OCI-LY1 (cell line): ENCODE results near the gene S100A4.

Experiments used
- EZH2 ChIP-seq: fragments of 200-600 bp; sonication (generic), shearing (Covaris generic); IDR thresholded peaks from 2 replicates; pipeline ENCODE4 v1.8.0; 2017; ENCODE audit warnings: borderline replicate concordance, mixed run types, mild to moderate bottlenecking, antibody characterized with exemption, low read length, moderate library complexity, mixed read lengths
- TF ChIP-seq, protein P1 (sequence below): fragments of 200-600 bp; sonication (generic), shearing (Covaris generic); IDR thresholded peaks from 2 replicates; pipeline ENCODE4 v1.5.1; 2017; ENCODE audit warnings: mild to moderate bottlenecking, antibody characterized with exemption, low read length, moderate library complexity, mixed read lengths

DNA sequence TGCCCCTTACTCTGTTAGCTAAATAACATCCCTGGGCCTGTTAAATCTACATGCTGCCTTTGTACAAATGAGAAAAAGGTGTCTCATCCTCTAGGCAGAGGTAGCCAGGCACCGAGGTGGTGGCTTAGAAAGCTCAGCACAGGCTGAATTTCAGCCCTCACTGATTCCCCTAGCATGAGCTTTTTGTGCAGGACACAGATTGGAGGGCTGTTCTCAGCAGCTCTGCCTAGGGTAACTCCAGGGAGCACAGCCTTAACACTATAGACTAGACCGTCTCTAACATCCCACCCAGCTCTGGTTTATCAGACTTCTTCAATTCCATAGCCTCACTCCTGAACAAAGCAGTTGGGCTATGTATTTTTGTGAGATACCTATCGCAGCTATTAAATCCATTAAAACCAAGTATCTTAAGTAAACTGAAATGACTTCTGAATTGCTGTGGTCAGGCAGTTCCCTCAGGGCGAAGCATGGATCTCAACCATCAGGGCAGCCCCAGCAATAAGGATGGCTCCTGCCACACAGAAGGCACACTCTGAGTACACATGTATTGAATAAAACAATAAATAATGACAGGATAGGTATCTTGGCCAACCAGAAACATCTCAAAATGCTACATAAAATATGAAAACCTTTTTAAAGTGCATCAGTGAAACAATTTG lies 24.7 kb downstream of the S100A4 start:
- TF ChIP-seq, protein P1, sequence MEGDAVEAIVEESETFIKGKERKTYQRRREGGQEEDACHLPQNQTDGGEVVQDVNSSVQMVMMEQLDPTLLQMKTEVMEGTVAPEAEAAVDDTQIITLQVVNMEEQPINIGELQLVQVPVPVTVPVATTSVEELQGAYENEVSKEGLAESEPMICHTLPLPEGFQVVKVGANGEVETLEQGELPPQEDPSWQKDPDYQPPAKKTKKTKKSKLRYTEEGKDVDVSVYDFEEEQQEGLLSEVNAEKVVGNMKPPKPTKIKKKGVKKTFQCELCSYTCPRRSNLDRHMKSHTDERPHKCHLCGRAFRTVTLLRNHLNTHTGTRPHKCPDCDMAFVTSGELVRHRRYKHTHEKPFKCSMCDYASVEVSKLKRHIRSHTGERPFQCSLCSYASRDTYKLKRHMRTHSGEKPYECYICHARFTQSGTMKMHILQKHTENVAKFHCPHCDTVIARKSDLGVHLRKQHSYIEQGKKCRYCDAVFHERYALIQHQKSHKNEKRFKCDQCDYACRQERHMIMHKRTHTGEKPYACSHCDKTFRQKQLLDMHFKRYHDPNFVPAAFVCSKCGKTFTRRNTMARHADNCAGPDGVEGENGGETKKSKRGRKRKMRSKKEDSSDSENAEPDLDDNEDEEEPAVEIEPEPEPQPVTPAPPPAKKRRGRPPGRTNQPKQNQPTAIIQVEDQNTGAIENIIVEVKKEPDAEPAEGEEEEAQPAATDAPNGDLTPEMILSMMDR: no peak
- no peak for TF ChIP-seq EZH2
